ENCODE measurements around the gene ATG4C.

GRCh38 chr1:62810420-62811274, 26.7 kb downstream of the ATG4C start:
- TF ChIP-seq HDGF (IDR thresholded peaks at IDR 0.05) (no peak), EP300 (IDR thresholded peaks at IDR 0.05; ENCODE audit: borderline replicate concordance in 1 of 2, control insufficient read depth in 1 of 2, low read depth in 2 of 2, low read length in 2 of 2) (peak; percentile 18 to 94; a peak in 3 of 4 replicates), IKZF1 (conservative IDR thresholded peaks at IDR 0.05) (peak; percentile 51), BCLAF1 (IDR thresholded peaks at IDR 0.05) (no peak)
